ENCODE measurements around the gene ZNF629. TPM values are rescaled to one million over a fixed set of nuclear protein-coding genes. Genes with fewer than 3 reads are reported as not detected.

The ZNF629 gene
- polyA plus RNA-seq, 1 donor from 2014 or later: 10.4 TPM

DNA sequence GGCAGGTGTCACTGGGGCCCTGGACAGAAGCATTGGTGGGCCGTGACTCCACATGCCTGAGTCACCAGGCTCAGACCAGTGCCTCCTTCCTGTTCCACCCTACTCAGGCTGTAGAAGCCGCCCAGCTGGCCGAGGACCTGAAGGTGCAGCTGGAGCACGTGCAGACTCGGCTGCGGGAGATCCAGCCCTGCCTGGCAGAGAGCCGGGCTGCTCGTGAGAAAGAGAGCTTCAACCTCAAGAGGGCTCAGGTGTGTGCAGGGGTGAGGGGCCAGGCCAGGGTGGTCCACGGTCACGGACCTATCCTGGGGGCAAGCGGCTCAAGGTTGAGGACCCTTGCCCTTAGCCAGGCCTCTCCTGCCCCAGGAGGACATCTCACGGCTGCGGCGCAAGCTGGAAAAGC lies 15.3 kb downstream of the ZNF629 start:
- no peaks in the 10 kb centered on the region for H3K9me3 ChIP-seq (ENCODE audit: low read length)
- no peaks in the 10 kb centered on the region for H3K36me3 ChIP-seq (ENCODE audit: insufficient read depth, low read length)
- H3K27me3 ChIP-seq (ENCODE audit: insufficient read depth, low read depth, low read length): no peaks in the 10 kb centered on the region
- no peaks in the 10 kb centered on the region for H3F3A ChIP-seq (ENCODE audit: insufficient read depth, low read length, poor library complexity, severe bottlenecking)
- H3K9me2 ChIP-seq (ENCODE audit: insufficient read depth, low read length): no peaks in the 10 kb centered on the region
- H3K4me3 ChIP-seq (ENCODE audit: low read length): no peak overlapping the region
- no peak overlapping the region for H2AFZ ChIP-seq (ENCODE audit: low read depth, low read length)
- H3K27ac ChIP-seq (ENCODE audit: low read length): no peak overlapping the region
- no peaks in the 10 kb centered on the region for H4K20me1 ChIP-seq (ENCODE audit: insufficient read depth)
- no peak overlapping the region for H3K9ac ChIP-seq (ENCODE audit: low read length)
- no peak overlapping the region for H3K4me2 ChIP-seq (ENCODE audit: low read length)
- TF ChIP-seq SMC3 (conservative IDR thresholded peaks at IDR 0.05; ENCODE audit: poor library complexity): no peak
- TF ChIP-seq EZH2 (IDR thresholded peaks at IDR 0.05; ENCODE audit: borderline replicate concordance, insufficient read depth, low read length, poor library complexity, severe bottlenecking): no peak
- no peak for TF ChIP-seq EP300 (conservative IDR thresholded peaks at IDR 0.05; ENCODE audit: poor library complexity, severe bottlenecking)
- TF ChIP-seq RAD21 (conservative IDR thresholded peaks at IDR 0.05): no peak
- no peak for TF ChIP-seq POLR2AphosphoS5 (IDR thresholded peaks at IDR 0.05)
- no peak for TF ChIP-seq TAF1 (IDR thresholded peaks at IDR 0.05; ENCODE audit: low read depth)
- TF ChIP-seq, protein P1, sequence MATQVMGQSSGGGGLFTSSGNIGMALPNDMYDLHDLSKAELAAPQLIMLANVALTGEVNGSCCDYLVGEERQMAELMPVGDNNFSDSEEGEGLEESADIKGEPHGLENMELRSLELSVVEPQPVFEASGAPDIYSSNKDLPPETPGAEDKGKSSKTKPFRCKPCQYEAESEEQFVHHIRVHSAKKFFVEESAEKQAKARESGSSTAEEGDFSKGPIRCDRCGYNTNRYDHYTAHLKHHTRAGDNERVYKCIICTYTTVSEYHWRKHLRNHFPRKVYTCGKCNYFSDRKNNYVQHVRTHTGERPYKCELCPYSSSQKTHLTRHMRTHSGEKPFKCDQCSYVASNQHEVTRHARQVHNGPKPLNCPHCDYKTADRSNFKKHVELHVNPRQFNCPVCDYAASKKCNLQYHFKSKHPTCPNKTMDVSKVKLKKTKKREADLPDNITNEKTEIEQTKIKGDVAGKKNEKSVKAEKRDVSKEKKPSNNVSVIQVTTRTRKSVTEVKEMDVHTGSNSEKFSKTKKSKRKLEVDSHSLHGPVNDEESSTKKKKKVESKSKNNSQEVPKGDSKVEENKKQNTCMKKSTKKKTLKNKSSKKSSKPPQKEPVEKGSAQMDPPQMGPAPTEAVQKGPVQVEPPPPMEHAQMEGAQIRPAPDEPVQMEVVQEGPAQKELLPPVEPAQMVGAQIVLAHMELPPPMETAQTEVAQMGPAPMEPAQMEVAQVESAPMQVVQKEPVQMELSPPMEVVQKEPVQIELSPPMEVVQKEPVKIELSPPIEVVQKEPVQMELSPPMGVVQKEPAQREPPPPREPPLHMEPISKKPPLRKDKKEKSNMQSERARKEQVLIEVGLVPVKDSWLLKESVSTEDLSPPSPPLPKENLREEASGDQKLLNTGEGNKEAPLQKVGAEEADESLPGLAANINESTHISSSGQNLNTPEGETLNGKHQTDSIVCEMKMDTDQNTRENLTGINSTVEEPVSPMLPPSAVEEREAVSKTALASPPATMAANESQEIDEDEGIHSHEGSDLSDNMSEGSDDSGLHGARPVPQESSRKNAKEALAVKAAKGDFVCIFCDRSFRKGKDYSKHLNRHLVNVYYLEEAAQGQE (IDR thresholded peaks at IDR 0.05; ENCODE audit: borderline replicate concordance): no peak
- TF ChIP-seq MXI1 (conservative IDR thresholded peaks at IDR 0.05; ENCODE audit: poor library complexity, severe bottlenecking): no peak
- TF ChIP-seq, protein P2, sequence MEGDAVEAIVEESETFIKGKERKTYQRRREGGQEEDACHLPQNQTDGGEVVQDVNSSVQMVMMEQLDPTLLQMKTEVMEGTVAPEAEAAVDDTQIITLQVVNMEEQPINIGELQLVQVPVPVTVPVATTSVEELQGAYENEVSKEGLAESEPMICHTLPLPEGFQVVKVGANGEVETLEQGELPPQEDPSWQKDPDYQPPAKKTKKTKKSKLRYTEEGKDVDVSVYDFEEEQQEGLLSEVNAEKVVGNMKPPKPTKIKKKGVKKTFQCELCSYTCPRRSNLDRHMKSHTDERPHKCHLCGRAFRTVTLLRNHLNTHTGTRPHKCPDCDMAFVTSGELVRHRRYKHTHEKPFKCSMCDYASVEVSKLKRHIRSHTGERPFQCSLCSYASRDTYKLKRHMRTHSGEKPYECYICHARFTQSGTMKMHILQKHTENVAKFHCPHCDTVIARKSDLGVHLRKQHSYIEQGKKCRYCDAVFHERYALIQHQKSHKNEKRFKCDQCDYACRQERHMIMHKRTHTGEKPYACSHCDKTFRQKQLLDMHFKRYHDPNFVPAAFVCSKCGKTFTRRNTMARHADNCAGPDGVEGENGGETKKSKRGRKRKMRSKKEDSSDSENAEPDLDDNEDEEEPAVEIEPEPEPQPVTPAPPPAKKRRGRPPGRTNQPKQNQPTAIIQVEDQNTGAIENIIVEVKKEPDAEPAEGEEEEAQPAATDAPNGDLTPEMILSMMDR (IDR thresholded peaks at IDR 0.05; ENCODE audit: poor library complexity, severe bottlenecking): no peak
- H3K79me2 ChIP-seq (replicated peaks; ENCODE audit: insufficient read depth, low read length): no peaks in the 10 kb centered on the region

DNA sequence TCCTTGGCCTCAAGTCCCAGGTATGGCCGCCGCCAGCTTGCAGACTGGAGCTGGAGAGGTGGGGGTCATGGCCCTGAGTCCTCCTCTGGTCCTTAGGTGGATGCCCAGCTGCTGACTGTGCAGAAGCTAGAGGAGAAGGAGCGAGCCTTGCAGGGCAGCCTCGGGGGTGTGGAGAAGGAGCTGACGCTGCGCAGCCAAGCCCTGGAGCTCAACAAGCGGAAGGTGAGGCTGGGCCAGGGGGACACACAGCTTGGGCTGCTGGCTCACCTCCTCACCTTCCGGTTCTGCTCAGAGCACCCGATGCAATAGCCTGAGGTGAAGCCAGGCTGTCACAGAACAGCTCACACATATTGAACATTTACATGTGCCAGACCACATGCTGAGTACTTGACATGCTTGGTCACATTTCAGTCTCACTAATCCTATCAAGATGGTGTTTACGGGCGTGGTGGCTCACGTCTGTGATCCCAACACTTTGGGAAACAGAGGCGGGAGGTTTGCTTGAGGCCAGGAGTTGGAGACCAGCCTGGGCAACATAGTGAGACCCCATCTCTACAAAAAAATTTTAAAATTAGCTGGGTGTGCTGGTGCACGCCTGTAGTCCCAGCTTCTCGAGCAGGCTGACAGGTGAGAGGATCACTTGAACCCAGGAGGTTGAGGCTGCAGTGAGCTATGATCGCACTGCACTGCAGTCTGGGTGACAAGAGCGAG lies 17.5 kb downstream of the ZNF629 start:
- Histone ChIP-seq H3K9me2 (ENCODE audit: insufficient read depth, low read length) (no peaks in the 10 kb centered on the region), H3K9ac (ENCODE audit: low read length) (no peak overlapping the region), H3F3A (ENCODE audit: insufficient read depth, low read length, poor library complexity, severe bottlenecking) (no peaks in the 10 kb centered on the region), H2AFZ (ENCODE audit: low read depth, low read length) (no peak overlapping the region), H3K36me3 (ENCODE audit: insufficient read depth, low read length) (no peaks in the 10 kb centered on the region), H3K27me3 (ENCODE audit: insufficient read depth, low read depth, low read length) (no peaks in the 10 kb centered on the region), H4K20me1 (ENCODE audit: insufficient read depth) (no peaks in the 10 kb centered on the region), H3K27ac (ENCODE audit: low read length) (no peak overlapping the region), H3K79me2 (replicated peaks; ENCODE audit: insufficient read depth, low read length) (no peaks in the 10 kb centered on the region), H3K4me2 (ENCODE audit: low read length) (no peak overlapping the region), H3K4me3 (ENCODE audit: low read length) (no peak overlapping the region), H3K9me3 (ENCODE audit: low read length) (no peaks in the 10 kb centered on the region)
- TF ChIP-seq EP300 (conservative IDR thresholded peaks at IDR 0.05; ENCODE audit: poor library complexity, severe bottlenecking) (no peak), TAF1 (IDR thresholded peaks at IDR 0.05; ENCODE audit: low read depth) (no peak), SMC3 (conservative IDR thresholded peaks at IDR 0.05; ENCODE audit: poor library complexity) (no peak), EZH2 (IDR thresholded peaks at IDR 0.05; ENCODE audit: borderline replicate concordance, insufficient read depth, low read length, poor library complexity, severe bottlenecking) (no peak), RAD21 (conservative IDR thresholded peaks at IDR 0.05) (no peak)
- TF ChIP-seq, protein P1 (IDR thresholded peaks at IDR 0.05; ENCODE audit: borderline replicate concordance): no peak
